CD4-positive, alpha-beta T cell treated with Interleukin-2 at 100 ng/mL for 4 hours (primary cell): ENCODE data around the gene EVPLL.
A peak's percentile ranks its signal among the peaks of the same experiment; 100 is the strongest.
"Not testable (repeated sequence)": the region's sequence is repeated elsewhere in the genome, so short reads cannot be mapped to it uniquely, and the experiment has no call there.

ENCODE experiments used
- DNase-seq: peaks from one replicate; pipeline ENCODE4 v3.0.0-alpha.2; 2020; ENCODE audit warnings: low spot score

EVPLL gene

DNA sequence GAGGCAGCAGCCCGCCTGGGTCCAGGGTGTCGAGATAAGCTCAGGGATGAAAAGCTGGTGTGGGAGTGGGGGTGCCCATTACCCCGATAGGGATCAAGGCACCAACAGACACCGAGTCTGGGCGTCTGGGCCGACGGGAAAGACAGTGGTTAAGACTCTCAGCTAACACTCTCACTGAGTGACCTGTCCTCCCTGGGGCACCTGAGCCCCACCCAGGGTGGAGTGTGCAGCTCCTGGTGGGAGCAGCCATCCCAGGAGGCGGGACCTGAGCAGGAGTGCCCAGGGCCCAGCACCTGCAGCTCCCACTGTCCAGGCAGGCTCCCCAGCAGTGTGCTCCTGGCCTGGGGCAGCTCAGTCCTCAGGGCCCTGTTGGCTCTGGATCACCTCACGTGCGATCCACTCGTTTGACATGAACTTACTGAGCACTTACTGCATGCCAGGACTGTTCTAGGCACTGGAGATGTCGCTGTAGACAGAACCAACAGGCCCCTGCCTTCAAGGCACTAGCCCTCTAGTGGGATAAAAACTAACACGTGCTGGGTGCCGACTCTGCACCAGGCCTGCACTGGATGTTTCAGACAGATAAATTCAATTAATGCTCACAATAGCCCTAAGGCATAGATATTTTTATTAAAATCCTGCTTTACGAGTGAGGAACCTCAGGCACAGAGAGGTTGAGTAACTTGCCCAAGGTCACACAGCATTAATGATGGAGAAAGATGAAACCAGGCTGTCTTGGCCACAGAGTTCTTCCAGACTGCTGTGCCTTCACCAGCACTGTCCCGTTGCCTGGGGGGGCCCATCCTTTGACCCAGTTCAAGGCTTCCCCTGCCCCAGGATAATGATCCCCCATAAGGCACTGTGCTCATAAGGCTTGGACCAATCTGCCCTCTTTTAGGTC lies 1.9 kb downstream of the EVPLL start:
- DNase-seq, result no peak

DNA sequence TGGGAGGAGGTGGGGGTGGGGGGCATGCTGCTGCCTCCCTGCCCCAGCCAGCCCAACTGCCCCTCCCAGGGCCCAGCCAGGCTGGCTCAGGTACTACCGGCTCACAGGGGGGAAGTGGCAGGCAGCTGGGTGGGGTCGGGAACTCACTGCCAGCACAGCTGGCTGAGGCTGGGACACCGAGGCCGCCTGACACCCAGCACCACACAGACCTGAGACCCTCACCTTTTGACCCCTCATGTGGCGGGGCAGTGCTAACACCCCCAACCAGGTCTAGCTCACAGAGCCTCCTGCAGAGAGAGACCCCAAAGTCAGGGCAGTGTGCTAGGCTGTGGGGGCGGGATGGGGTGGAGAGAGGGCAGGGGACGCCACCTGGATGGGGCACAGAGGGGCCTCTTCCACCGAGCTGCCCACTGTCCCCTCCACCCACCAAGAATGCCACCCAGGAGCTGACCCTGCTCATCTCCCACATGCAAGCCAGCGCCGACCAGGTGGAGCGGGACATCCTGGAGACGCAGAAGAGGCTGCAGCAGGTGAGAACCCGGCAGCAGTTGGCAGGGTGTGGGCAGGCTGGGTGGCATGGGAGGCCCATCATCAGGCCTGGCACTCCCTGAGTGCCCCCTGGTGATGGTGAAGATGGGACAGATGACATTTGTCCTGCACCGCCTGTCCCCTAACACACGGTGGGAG lies 3.0 kb downstream of the EVPLL start:
- DNase-seq, result no peak

DNA sequence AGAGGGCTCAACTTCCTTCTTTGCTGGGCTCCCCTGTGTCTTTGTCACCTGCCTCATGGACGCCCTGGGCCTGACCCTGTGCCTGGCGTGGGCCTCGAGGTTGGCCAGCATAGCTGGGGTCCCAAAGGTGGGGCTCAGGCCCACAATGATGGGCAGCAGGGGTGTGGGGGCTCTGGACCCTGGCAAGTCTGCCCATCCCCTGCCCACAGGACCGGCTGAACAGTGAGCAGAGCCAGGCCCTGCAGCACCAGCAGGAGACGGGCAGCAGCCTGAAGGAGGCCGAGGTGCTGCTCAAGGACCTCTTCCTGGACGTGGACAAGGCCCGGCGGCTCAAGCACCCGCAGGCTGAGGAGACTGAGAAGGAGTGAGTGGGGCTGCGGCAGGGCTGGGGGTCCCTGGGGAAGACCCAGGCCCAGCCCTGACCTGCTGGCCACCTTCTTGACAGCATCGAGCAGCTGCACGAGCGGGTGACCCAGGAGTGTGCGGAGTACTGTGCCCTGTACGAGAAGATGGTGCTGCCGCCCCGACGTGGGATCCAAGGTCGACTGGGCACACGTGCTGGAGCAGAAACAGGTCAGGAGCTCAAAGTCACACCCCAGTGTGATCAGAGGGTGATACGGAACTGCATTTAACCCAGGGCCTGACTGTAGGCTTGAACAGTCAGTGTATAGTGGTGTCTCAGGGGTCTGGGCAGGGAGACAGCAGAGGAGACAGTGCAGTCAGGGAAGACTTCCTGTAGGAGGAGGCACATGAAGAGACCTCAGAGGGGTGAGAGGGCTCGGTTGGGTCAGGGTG lies 3.8 kb downstream of the EVPLL start:
- no peak for DNase-seq

DNA sequence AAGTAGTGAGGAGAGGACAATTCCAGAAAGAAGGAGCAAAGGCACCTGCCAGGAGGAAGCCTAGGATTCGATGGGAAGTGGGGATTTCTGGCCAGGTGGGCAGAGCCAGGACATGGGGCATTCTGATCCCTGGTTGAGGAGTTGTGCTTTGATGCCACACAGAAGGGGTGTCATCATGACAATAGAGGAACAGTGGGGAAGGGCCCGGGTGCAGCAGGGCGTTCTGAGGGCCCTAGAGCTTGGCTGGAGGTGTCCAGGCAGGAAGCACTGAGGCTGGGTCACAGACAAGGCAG lies 4.3 kb downstream of the EVPLL start:
- DNase-seq, result no peak

GRCh38 chr17:18382441-18383078 lies 5.0 kb downstream of the EVPLL start:
- DNase-seq, result no peak

GRCh38 chr17:18383079-18383481 lies 5.5 kb downstream of the EVPLL start:
- DNase-seq, result not testable (repeated sequence)

DNA sequence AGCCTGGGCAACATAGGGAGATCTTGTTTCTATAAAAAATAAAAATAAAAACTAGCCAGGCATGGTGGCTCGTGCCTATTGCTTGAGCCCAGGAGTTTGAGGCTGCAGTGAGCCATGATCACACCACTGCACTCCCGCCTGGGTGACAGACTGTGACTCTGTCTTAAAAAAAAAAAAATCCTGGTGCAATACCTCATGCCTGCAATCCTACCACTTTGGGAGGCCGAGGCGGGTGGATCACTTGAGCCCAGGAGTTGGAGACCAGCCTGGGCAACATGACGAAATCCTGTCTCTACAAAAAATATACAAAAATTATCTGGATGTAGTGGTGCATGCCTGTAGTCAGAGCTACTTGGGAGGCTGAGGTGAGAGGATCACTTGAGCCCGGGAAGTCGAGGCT lies 6.7 kb downstream of the EVPLL start:
- not testable (repeated sequence) for DNase-seq

DNA sequence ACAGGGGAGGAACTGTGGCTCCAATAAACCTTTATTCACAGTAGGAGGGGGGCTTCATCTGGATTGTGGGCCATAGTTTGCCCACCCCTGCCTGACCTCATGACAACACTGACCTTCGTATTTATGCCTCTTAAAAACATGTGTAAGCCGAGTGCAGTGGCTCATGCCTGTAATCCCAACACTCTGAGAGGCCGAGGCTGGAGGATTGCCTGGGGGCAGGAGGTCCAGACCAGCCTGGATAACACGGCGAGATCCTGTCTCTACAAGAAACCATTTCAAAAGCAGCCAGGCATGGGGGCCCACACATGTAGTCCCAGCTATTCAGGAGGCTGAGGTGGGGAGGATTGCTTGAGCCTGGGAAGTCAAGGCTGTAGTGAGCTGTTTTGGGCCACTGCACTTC lies 10.0 kb downstream of the EVPLL start:
- DNase-seq, result not testable (repeated sequence)

DNA sequence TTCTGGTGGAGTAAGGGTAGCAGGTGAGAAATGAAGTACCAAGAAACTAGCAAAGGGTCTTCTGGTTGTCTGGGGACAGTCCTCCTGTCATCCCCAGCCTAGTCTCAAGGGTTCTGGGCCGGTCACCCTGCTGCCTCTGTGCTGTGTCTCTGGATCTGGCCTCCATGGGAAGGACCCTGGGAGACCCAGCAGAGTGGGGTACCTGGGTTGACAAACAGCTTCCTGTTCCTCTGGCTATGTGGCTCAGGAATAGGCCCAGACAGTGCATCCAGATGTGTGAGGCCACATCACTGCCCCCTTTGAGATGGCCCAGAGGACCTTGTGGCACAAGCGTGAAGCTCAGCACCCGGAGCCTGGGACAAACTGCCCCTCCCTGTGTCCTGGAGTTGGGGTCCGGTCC lies 10.7 kb downstream of the EVPLL start:
- DNase-seq, result not testable (repeated sequence)

- DNase-seq, result not testable (repeated sequence)
Observed at GRCh38 chr17:18388728-18389127, 11.2 kb downstream of the EVPLL start.

- DNase-seq, result not testable (repeated sequence)
Observed at GRCh38 chr17:18401872-18402590, 24.5 kb downstream of the EVPLL start.

DNA sequence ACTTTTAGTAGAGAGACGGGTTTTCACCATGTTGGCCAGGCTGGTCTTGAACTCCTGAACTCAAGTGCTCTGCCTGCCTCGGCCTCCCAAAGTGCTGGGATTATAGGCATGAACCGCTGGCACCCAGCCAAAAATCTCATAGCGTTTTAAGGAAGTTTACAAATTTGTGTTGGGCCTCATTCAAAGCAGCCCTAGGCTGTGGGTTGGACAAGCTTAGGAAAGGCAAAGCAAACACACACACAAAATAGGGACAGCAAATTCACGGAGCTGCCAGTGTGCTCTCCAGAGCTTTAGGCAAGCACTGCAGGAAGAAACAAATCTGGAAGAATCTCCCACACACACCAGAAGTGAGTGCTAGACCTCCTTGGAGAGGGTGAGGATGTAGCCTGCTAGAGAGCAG lies 25.6 kb downstream of the EVPLL start:
- DNase-seq, result not testable (repeated sequence)

DNA sequence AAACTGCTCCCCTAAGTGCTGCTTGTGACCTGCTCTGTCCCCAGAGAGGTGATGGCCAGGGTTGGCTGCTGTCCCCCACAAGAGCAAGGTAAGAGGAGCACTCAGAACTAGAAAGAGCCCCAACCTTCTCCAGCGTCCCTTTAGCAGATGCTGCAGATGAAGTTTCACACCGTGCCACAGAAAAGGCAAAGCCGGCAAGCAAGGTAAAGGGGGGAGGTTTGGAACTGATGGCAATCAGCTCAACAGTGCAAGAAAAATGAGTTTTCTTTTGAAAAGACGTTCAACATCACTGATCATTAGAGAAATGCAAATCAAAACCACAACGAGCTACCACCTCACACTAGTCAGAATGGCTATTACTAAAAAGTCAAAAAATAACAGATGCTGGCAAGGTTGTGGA lies 26.0 kb downstream of the EVPLL start:
- not testable (repeated sequence) for DNase-seq

- DNase-seq, result peak; percentile 3
Observed at GRCh38 chr17:18408906-18409305, 31.3 kb downstream of the EVPLL start.

DNA sequence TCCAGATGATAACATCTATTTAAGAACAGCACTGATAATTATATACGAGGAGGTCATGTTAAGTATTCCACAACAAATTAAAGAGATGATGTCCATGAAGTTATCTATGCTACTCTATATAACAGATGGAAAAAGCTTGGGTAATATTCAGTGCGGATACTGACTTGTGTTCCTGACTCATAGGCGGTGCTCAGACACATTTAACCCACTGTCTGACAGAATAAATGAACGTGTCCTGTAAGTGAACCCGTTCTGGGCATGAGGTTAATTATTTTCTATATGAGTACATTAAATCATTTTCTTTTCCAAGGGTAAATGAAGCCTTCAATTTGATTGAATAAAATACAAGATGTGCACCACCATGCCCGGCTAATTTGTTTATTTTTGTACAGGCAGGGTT lies 31.7 kb downstream of the EVPLL start:
- not testable (repeated sequence) for DNase-seq

- not testable (repeated sequence) for DNase-seq
Observed at GRCh38 chr17:18410736-18411135, 33.2 kb downstream of the EVPLL start.

- not testable (repeated sequence) for DNase-seq
Observed at GRCh38 chr17:18411377-18411864, 33.8 kb downstream of the EVPLL start.

DNA sequence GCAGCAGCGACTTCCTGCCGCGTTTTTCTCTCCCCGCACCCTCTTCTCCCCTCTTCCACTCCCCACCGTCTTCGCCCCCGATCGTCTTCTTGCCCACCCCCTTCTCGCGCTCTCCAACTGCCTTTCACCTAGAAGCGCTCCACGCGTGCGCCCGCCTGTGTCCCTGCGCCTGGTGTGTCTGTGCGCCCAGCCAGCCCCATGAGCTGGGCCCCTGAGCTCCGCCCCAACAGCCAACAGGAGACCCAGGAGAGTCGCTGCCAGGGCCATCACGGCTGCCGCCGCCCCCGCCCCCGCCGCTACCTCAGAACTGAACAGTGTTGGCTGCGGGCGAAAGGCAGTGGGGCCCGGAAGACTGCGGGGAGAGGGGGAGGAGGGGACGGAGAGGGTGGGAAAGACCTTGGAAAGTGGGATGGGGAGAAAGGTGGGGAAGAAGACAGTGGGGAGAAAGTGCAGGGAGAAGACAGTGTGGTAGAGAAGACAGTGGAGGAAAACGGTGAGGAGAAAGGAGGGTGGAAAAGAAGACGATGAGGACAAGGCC lies 34.5 kb downstream of the EVPLL start:
- peak; percentile 24 for DNase-seq

DNA sequence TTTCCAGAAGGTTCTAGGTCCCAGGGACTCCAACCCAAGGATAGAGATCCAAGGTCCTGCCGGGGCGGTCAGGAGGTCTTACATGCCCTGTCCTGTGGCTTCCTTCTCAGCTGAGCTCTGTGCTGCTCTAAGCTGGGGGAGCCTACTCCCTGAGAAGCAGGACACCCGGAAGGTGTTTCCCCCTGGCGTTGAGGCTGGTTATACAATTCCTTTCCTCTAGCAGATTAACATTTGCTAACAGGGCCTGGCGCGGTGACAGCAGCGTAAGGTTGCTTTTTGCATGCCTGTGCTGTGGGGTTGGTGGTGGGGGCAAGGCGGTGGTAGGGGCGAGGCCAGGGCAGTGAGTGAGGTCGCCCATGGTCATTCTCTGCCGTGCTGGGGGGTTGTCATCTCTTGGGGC lies 43.9 kb downstream of the EVPLL start:
- DNase-seq, result not testable (repeated sequence)

DNA sequence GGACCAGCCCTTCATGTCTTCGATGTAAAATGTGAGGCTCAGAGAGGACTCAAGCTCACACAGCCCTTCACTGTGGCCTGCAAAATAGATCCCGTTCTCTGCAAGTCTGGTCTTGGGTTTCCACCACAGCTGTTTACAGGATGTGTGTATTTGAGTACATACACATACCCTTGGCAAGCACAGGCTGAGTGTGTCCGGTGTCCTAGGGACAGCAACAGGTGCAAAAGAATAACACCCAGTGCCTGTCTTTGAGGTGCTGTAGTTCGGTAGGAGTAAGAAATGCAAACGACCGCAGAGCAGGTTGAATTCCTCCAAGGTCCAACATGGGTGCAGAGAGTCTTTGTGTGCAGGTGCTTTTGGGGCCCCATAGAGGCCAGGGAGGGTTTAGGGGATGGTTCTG lies 44.9 kb downstream of the EVPLL start:
- DNase-seq, result not testable (repeated sequence)

DNA sequence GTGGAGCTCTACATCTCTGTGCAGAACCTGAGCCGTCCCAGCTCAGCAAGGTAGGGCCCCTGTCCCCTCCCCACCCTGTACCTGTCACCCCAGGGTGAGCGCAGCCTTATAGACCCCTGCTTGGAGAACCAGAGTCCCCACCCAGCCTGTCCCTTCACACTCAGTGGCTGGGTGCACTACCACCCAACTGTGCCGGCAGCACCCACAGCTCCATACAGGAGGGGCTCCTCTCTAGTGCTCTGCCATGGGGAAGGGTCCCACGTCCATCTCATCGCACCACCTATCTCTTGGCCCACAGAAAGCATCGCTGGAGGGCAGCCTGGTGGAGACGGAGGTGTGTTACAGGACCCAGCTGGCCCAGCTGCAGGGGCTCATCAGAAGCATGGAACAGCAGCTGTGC lies 45.4 kb downstream of the EVPLL start:
- not testable (repeated sequence) for DNase-seq
